ENCODE measurements around the gene SYNE3. TPM values are rescaled to one million over a fixed set of nuclear protein-coding genes. Genes with fewer than 3 reads are reported as not detected.
A peak's percentile ranks its signal among the peaks of the same experiment; 100 is the strongest.

The SYNE3 gene
- total and polyA plus RNA-seq, 2 experiments from 2014 or later, result 0.16 to 2.4 TPM

GRCh38 chr14:95490138-95490509 lies 26.3 kb downstream of the SYNE3 start:
- Histone ChIP-seq H3K79me2 (no peaks in the 10 kb centered on the region), H2AFZ (no peak overlapping the region), H4K20me1 (ENCODE audit: insufficient read depth, poor library complexity, severe bottlenecking) (no peaks in the 10 kb centered on the region), H3K4me2 (no peak overlapping the region), H3K4me3 (no peak overlapping the region), H3K4me1 (ENCODE audit: insufficient read depth) (peaks cover 10% of the 10 kb centered on the region), H3K9me2 (replicated peaks; ENCODE audit: insufficient read depth) (no peaks in the 10 kb centered on the region), H3K27me3 (no peaks in the 10 kb centered on the region), H3K36me3 (replicated peaks; ENCODE audit: insufficient read depth, low read depth) (no peaks in the 10 kb centered on the region), H3K27ac (peak overlapping the region; percentile 88), H3K9me3 (ENCODE audit: low read depth) (no peaks in the 10 kb centered on the region)
- 89% methylated on average over 5 of the region's 5 CpGs for WGBS (ENCODE audit: low lambda C conversion rate, missing lambda C conversion rate)
- no peak for DNase-seq (ENCODE audit: low spot score)
- no peak for TF ChIP-seq EZH2 (IDR thresholded peaks at IDR 0.05; ENCODE audit: borderline replicate concordance)
- TF ChIP-seq CTCF (IDR thresholded peaks at IDR 0.05; ENCODE audit: poor library complexity), result no peak

- no peaks in the 10 kb centered on the region for H4K20me1 ChIP-seq (ENCODE audit: insufficient read depth, poor library complexity, severe bottlenecking)
- no peak overlapping the region for H2AFZ ChIP-seq
- H3K4me2 ChIP-seq, result no peak overlapping the region
- TF ChIP-seq EZH2phosphoT487 (IDR thresholded peaks at IDR 0.05; ENCODE audit: low read depth, severe bottlenecking, unreplicated experiment) (no peak), EZH2 (IDR thresholded peaks at IDR 0.05; ENCODE audit: borderline replicate concordance) (no peak), CTCF (IDR thresholded peaks at IDR 0.05; ENCODE audit: poor library complexity) (no peak)
- H3K9me2 ChIP-seq (replicated peaks; ENCODE audit: insufficient read depth), result no peaks in the 10 kb centered on the region
- H3K36me3 ChIP-seq (replicated peaks; ENCODE audit: insufficient read depth, low read depth), result no peaks in the 10 kb centered on the region
- peak overlapping the region; percentile 88 for H3K27ac ChIP-seq
- WGBS (ENCODE audit: low lambda C conversion rate, missing lambda C conversion rate), result 89% methylated on average over 9 of the region's 9 CpGs
- no peaks in the 10 kb centered on the region for H3K27me3 ChIP-seq
- DNase-seq (ENCODE audit: low spot score), result no peak
- no peak overlapping the region for H3K4me3 ChIP-seq
- no peaks in the 10 kb centered on the region for H3K9me3 ChIP-seq (ENCODE audit: low read depth)
- peaks cover 10% of the 10 kb centered on the region for H3K4me1 ChIP-seq (ENCODE audit: insufficient read depth)
- H3K79me2 ChIP-seq, result no peaks in the 10 kb centered on the region
Observed at GRCh38 chr14:95489214-95490137, 27.0 kb downstream of the SYNE3 start.

- H3K9me3 ChIP-seq (ENCODE audit: low read depth), result no peaks in the 10 kb centered on the region
- H3K4me3 ChIP-seq, result no peak overlapping the region
- no peak overlapping the region for H3K27ac ChIP-seq
- no peaks in the 10 kb centered on the region for H3K9me2 ChIP-seq (replicated peaks; ENCODE audit: insufficient read depth)
- H3K36me3 ChIP-seq (replicated peaks; ENCODE audit: insufficient read depth, low read depth), result no peaks in the 10 kb centered on the region
- no peak overlapping the region for H3K4me2 ChIP-seq
- DNase-seq (ENCODE audit: low spot score), result no peak
- no peaks in the 10 kb centered on the region for H3K79me2 ChIP-seq
- H3K4me1 ChIP-seq (ENCODE audit: insufficient read depth), result peaks cover 16% of the 10 kb centered on the region
- TF ChIP-seq EZH2 (IDR thresholded peaks at IDR 0.05; ENCODE audit: borderline replicate concordance) (no peak), CTCF (IDR thresholded peaks at IDR 0.05; ENCODE audit: poor library complexity) (no peak), EZH2phosphoT487 (IDR thresholded peaks at IDR 0.05; ENCODE audit: low read depth, severe bottlenecking, unreplicated experiment) (no peak)
- H4K20me1 ChIP-seq (ENCODE audit: insufficient read depth, poor library complexity, severe bottlenecking), result no peaks in the 10 kb centered on the region
- no peaks in the 10 kb centered on the region for H3K27me3 ChIP-seq
- no peak overlapping the region for H2AFZ ChIP-seq
- WGBS (ENCODE audit: low lambda C conversion rate, missing lambda C conversion rate), result 79% methylated on average over 5 of the region's 6 CpGs
Observed at GRCh38 chr14:95488376-95489213, 27.9 kb downstream of the SYNE3 start.

Data from hepatocyte (in vitro differentiated cells).